GM19372 (cell line): ENCODE results near the gene EPHA10.

Experiments
- ATAC-seq: cut with Tn5 transposase; IDR thresholded peaks from one replicate; pipeline ENCODE4 v1.9.1; 2021; ENCODE audit warnings: mild to moderate bottlenecking, low read depth, moderate library complexity; ENCODE audit not compliant: unreplicated experiment

Gene EPHA10

DNA sequence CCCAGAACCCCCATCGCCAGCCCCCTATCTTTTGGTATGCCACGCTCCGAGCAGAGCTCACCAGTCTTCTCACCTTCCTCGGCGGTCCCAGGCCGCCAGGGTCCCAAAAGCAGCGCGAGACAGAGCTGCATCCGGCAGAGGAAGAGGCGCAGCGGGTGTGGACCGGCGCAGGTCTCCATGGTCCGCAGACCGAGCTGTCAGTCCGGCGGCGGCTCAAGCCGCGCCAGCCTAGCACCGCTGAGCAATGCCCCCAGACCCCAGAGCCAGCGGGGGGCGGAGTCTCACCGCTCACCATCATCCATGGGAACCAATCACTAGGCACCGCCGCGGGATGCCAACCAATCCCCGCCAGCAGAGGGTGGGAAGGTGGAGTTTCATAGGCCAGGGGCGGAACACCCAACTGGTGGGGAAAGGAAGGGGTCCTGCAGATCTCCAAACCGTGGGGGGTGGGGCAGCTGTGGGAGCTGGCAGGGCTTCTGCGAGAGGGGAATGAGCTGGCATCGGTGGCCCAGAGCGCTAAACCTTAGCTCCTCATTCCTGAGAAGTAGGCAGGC is at the start of gene EPHA10:
TSS of gene EPHA10 (minus strand) at position 233 of the 554 bp plus-strand sequence. CDS start at position 179, 54 bp downstream.
- ATAC-seq: no peak

DNA sequence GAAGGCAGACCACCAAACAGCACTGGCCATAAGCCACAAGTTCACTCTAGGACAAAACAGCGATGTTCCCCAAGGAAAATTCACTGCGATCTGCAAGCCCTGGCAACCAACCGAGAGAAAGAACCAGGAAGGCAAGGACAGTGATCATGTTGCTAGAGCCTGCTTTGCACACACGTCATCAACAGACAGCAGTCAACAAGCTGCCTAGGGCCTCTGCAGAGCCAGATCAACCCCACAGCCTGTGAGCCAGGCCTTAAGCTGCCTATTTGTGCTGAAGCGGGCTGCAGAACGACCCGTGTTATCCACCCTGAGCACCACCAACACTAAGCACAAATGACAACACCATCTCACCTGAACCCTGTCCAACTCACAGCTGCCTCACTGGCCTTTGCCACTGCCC is 49.3 kb upstream of the EPHA10 start:
- no peak for ATAC-seq

DNA sequence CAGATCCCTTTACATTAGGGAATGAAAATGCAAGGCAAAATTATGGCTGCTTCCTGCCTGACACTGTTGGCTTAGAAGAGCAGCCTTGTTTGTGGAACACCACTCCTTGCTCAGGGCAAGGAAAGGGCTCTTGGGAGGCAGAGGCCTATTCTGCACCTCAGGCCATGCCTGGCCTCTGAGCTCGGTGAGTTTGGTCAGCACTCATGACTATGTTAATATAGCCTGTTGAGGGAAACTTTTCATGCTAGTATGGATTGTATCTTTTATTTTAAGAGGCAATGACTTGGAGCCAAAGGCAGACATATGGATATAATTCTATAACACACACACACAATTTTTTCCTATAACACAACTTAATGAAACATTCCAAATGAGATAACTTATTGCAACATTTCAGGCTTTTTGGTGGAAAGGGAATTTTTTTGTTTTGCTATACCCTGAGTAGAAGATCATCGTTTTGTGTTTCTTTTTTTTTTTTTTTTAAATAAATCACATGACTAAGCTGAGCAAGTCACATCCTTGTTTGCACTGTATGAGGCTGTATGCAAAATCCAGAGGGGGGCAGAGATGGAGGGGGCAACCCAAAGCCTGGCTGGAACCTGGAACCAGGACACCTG is 48.7 kb upstream of the EPHA10 start:
- no peak for ATAC-seq

DNA sequence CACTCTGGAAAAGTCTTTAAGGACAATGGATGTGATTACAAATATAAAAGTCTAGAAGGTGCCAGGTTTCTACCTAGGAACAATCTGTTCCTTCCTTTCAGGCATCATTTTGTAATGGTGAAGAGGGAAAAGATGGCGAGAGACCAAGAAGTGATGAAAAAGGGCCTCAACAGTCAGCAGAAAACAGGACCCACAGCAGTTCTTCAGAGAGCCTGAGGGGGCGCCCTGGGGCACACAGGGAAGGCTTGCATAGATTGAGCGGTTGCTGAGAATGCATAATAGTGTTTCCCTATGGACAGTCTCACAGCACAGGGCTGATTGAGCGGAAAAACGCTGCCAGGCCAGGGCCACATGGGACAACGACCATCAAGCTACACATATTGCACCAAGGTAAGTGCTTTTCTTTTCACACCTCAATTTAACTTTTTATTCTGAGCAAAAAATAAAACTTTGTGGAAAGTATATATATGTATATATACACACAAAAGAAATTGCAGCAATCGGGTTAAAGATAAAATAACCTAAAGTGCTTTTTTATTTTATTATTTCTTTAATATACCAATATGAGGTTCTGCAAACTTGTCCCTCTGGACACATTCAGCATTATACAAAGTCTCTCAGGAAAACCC is 46.2 kb upstream of the EPHA10 start:
- ATAC-seq: no peak

DNA sequence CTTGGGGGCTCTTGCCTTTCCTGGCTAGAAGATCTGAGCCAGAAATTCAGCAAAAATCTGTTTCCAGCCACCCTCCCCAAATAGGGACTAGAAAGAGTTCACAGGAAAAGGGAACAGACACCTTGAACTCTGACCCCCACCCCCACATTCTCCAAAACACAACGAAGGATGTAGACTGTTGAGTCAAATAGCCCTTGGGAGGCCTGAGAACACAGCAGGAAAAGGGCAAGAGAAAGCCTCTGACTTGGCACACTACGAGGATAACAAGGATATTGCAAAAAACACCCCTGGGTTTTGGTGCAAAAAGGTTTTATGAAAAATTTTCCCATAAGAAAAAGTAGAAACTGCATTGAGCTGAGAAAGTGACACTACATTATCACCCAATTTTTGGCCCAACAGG is 45.0 kb upstream of the EPHA10 start:
- no peak for ATAC-seq

DNA sequence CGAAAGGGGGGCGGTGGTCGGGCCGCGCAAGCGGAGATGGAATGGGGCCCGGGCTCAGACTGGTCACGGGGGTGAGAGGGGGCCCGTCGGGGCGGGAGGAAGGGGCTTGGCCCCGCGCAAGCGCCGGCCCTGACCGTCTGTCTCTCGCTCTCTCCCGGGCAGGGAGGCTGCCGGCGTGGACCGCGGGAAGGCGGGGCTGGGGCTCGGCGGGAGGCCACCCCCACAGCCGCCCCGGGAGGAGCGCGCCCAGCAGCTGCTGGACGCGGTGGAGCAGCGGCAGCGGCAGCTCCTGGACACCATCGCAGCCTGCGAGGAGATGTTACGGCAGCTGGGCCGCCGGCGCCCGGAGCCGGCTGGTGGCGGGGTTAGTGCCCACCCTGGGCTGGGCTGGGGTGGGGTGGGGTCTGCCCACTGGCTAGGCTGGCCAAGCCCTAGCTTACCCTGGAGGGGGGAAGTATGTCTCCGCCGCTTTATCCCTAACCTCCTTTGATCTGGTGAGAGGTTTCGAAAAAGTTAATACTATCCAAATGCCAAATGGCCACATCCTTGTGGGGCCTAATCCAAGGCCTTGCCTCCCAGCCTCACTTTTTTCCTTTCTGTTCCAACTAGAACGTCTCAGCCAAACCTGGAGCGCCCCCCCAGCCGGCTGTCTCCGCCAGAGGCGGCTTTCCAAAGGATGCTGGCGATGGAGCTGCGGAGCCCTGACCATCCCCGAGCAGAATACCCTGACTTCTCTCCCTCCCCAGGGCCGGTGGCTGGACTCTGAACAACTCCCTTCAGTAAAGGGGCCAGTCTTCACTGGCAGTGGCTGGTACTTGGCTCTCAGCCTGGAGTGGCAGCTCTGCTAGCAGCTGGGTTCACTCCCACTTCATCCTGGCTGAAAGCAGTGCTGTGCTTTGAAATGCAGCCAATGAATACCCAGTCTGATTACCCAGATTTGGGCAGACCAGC is 43.7 kb upstream of the EPHA10 start:
- ATAC-seq: peak; percentile 35

DNA sequence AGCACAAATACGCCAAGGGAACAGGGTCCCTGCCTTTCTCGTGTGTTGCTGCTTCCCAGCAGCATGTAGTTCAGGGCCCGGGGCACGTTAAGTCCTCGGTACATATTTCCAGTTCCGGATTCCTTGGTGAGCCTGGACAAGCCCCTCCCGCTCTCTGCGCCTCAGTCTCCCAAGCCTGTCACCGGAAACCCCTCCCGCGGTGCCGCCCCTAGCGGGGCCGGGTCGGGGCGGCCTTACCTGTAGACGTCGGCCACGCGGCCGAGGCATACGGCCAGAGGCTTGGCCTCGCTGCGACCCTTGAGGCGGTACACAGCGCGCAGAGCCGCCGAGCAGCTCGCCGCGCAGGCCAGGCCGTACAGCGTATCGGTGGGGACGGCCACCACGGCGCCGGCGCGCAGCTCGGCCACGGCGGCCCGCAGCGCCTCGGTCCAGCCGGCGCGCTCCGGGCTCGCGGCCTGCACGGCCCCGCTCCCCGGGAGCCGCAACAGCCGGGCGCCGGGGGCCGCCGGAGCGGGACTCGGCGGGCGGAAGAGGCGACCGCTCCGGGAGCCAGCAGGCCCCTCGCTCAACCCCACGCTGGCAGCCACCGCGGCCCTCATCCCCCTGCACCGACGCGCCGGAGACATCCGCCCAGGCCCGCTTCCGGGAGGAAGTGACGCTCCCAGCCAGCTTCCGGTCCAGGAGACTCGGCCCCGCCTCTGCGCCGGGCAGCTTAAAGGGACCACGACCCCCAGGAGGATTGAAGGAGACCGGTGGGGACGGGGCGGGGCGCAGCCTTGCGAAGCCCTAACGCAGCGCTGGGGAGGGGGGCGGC is 42.8 kb upstream of the EPHA10 start, which contains the start of the genes C1orf122 and YRDC:
TSS of gene C1orf122 (plus strand) at position 236 of the 814 bp plus-strand sequence. CDS start 615 bp downstream, outside the sequence.
TSS of gene YRDC (minus strand) at position 654 of the 814 bp plus-strand sequence. CDS start at position 626, 28 bp downstream.
- peak; percentile 85 for ATAC-seq

DNA sequence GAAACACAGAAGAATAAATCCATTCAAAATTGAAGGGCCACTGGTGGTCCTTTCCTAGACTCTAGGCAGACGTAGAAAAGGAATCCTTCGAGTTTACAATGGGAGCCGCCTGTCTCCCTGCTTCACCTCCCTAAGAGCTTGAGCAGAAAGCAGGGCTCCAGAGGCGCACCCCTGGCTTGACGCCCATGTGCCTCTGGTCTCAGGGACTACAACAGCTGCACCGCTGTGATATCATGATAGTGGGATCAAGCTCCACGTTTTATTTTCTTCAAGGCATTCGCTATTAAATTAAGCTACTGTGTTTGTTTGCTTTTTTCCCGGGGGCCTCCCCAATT is 42.3 kb upstream of the EPHA10 start:
- ATAC-seq: no peak

DNA sequence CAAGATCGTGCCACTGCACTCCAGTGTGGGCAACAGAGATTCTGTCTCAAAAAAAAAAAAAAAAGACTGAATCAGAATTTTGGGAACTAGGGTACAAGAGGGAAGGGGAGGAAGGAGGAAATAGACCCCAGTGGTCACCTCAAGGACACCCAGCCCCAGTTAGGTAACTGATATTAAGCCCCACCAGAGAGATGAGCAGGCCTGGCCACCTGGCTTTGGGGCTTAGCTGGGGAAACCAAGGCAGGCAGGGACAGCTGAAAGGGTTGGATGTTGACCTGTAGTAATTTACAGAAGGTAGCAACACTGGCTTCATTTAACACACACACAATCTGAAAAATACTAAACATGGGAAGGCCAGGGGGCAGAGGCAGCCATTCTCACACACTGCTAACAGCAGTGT is 37.5 kb upstream of the EPHA10 start:
- ATAC-seq: no peak

DNA sequence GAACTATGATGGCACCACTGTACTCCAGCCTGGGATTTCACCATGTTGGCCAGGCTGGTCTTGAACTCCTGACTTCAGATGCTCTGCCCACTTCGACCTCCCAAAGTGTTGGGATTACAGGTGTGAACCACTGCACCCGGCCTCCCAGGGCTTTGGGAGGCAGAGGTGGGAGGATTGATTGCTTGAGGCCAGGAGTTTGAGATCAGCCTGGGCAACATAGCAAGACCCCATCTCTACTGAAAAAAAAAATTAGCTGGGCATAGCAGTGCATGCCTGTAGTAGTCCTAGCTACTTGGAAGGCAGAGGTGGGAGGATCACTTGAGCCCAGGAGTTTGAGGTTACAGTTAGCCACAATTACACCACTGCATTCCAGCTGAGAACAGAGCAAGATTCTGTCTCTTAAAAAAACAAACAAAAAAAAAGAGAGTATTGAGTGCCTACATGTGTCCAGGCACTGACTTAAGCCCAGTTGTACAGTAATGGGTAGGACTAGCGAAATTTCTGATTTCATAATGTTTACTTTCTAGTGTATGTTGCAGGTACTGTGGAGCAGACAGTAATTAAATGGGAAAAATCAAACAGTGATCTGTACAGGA is 32.9 kb upstream of the EPHA10 start:
- ATAC-seq: no peak

DNA sequence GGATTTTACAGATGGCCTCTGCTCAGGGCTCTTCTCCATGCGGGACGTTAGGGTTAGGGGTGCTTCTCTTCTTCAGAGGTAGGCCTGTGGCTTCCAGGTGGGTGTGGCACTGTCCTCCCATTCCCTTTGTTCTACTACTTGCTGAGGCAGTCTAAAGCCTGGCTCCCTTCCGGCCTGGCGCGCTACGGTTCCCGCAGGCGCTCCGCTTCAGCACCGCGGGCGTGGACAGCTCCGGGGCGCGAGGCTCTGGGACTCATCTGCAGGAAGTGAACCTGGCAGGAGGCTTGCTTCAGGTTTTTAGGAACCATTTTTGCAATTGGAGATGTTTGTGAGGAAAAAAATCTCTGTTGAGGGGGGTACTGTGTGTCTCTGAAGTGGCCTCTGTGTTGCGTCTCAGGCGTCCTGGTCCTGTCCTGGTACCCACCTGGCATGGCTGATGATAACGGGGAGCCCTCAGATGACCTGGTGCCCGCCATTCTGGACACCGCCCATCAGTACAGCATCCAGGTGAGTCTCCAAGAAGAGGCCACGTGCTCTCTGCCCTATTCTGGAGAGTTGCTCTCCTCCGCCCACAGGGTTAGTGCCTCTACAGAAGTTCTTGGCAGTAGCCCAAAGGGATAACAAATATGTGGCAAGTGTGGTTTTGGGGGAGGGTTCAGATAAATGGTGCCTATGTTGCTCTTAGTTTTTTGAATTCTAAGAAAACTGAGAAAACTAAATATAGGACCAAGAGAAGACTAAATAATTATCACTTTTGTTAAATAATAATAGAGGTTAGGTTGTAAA is 30.6 kb upstream of the EPHA10 start:
- ATAC-seq: no peak

DNA sequence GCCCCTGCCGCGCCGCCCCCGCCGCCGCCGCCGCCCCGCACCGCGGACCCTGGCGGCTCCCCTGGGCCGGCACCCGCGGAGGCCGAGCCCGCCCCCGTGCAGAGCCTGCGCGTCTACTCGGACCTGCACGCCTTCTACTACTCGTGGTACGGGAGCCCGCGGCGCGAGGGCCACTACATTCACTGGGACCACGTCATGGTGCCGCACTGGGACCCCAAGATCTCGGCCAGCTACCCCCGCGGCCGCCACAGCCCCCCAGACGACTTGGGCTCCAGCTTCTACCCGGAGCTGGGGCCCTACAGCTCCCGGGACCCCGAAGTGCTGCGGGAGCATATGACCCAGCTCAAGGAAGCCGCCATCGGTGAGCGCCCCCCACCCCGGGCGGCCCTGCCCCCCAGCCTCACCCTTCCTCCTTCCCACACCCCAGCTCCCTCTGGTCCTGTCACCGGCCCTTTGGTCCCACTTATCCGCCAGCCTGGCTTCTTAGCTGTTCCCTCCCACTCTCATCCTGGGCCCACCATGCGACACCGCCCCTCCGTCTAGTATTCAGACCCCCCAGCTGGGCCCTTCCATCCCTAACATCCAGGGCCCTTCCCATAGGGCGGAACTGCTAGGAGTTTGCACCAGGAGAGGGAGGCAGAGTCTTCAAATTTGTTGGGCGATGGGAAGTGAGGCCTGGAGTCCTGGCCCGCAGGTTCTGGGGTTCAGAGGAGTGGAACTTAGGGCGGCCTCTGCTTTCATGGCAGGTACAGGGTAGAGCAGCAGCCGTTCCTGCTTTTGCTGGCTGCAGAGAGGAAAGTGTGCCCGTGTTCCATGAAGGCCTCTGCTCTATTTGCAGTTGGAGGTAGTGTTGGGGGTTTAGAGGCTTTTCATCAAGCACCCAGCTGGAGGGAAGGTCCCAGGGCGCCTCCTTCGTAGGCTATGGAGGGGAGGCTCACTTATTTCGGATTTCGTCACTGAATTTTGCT is 29.7 kb upstream of the EPHA10 start:
- peak; percentile 33 for ATAC-seq

DNA sequence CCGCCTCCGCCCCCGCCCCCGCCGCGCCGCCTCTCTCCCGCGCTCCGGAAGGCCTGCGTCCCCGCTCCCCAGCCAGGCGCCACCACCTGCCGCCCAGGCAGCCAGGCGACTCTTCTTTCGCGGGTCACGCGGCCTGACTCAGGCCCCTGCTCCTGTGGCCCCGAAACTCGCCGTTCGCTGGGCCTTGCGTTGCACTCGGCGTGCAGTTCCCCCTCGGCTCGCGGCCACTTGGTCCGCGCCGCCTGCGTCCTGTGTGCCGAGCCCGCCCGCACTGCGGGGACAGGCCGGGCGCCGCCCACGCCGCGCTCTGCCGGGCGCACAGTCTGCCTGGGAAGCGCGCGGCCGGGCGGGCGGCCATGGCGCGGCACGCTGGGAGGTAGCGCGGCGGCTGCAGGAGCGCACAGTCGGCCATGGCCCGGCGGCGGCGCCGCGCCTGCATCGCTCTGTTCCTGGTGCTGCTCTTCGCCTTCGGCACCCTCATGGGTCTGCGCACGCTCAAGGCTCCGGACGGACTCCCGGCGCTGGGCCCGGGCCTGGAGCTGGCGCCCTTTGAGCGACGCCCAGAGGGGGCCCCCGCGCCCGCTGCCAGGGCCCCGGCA is 29.0 kb upstream of the EPHA10 start, which contains the start of gene MANEAL:
TSS of gene MANEAL (plus strand) at position 75 of the 599 bp plus-strand sequence. CDS start at position 411, 336 bp downstream.
- peak; percentile 58 for ATAC-seq

DNA sequence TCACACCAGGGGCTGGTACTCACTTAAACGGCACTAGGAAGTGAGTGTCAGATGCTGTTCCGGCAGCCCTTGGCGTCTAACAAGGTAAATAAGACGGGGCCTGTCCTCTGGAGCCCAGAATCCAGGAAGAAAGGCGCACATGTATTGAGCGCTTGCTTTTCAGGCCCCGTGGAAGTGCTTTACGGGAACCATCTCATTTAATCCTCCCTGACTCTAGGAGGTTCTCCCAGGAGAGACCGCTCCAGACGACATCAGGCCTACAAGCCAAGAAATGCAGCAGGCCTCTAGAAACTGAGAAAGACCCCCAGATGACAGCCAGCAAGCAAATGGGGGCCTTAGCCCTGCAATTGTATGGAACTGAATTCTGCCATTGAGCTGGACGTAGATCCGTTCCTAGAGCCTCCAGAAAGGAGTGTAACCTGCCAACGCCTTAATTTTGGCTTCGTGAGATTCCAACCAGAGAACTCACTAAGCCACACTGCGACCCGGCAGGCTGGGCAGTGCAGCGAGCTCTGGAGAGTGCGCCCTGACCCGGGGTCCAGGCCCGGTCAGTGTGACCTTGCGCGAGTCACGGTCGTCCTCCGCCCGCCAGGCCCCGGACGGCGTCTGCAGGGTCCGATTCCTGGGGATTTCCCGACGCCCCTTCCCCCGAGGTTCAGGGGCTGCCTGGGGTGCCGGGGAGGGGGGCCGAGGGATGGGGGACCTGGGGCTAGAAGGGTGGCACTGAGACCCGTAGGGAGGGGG is 28.2 kb upstream of the EPHA10 start:
- no peak for ATAC-seq

DNA sequence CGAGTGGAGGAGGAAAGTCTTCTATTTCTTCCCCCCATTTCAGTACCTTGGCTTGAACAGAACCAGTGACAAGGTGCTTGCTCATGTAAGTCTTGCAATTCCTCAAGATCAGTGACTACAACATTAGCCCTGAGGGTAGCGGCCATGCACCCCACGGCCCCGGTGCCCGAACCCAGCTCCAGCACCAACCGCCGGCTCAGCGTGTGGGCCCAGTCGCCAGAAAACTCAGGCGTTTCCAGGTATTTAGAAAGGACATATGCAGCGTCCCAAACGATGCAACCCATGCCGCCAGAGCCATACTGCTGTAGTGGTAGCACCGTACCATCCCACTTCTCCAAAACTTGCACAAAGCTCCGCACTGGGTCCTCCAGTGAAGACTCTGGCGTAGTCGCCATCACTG is 17.6 kb upstream of the EPHA10 start:
- no peak for ATAC-seq

DNA sequence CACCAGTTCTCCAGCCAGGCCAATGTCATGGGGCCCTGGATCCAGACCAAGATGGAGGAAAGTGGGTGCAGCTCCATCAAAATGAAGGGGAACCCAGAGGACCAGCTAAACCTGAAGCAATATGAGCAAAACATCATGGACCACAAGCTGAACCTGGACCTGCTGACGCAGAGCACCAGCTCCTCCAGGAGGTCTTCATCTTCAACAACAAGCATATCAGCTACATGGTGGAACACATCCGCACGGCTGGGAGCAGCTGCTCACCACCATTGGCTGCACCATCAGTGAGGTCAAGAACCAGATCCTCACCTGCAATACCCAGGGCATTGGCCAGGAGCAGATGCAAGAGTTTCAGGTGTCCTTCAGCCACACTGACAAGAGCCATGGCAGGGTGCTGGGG is 13.7 kb upstream of the EPHA10 start:
- ATAC-seq: no peak
